B cell (primary cell): Measurements from ENCODE around the gene PDCD2L. TPM values are rescaled to one million over a fixed set of nuclear protein-coding genes. Genes with fewer than 3 reads are reported as not detected.

Source experiments
- ATAC-seq: fragments of 200-7000 bp; cut with Tn5 transposase; one replicate; pipeline ENCODE4 v1.10.0; 2021; ENCODE audit warnings: low read depth, mild to moderate bottlenecking, moderate number of reproducible peaks, moderate library complexity
- CTCF ChIA-PET: fragments of 350-600 bp; sonication (Branson Sonifier 250); formaldehyde crosslinking; loops from one replicate; lab custom pipeline; 2021; ENCODE audit warnings: antibody characterized with exemption, inconsistent platforms; lab: Charles Lee
- POLR2A ChIA-PET: fragments of 350-600 bp; sonication (Branson Sonifier 250); formaldehyde crosslinking; loops from one replicate; lab custom pipeline; 2021; ENCODE audit warnings: antibody characterized with exemption; lab: Charles Lee
- DNase-seq: peaks from one replicate; pipeline ENCODE4 v3.0.0; 2013
- H2AFZ ChIP-seq: 2 replicates; pipeline ENCODE4 v1.6.1; 2012; ENCODE audit warnings: mild to moderate bottlenecking, low read depth, low read length; ENCODE audit not compliant: insufficient read depth, poor library complexity, severe bottlenecking
- H3K27ac ChIP-seq, 2 donors: 1 replicate in 1 of 2; 2 replicates in 1 of 2; pipeline ENCODE4 v1.5.1; 2012 to 2013; ENCODE audit warnings: low read length in 2 of 2, mild to moderate bottlenecking in 2 of 2, moderate library complexity in 1 of 2
- H3K27me3 ChIP-seq, 4 experiments: fragments of 200-600 bp in 1 of 4; sonication (generic) in 1 of 4; replicated peaks in 1 of 4; 1 replicate in 2 of 4; 2 replicates in 2 of 4; pipeline versions ENCODE4 v1.6.1 to v1.7.0; 2013 to 2016; ENCODE audit warnings: low read length in 3 of 4, mild to moderate bottlenecking in 2 of 4, mixed read lengths in 1 of 4, moderate library complexity in 1 of 4; ENCODE audit not compliant: insufficient read depth in 4 of 4, control insufficient read depth in 3 of 4; ENCODE audit errors: control extremely low read depth in 1 of 4
- H3K36me3 ChIP-seq, 2 experiments: replicated peaks in 1 of 2; 1 replicate in 1 of 2; 2 replicates in 1 of 2; pipeline versions ENCODE4 v1.6.1 to v1.7.1; 2013; ENCODE audit warnings: low read length in 1 of 2; ENCODE audit not compliant: insufficient read depth in 2 of 2, control insufficient read depth in 1 of 2; ENCODE audit errors: control extremely low read depth in 1 of 2, extremely low read depth in 1 of 2
- H3K4me1 ChIP-seq, 2 donors: fragments of 200-600 bp in 1 of 2; sonication (generic) in 1 of 2; 1 replicate in 1 of 2; 2 replicates in 1 of 2; pipeline versions ENCODE4 v1.5.1 to v1.6.1; 2013 to 2017; ENCODE audit warnings: low read length in 2 of 2; ENCODE audit not compliant: control insufficient read depth in 2 of 2, insufficient read depth in 2 of 2
- H3K4me2 ChIP-seq: replicated peaks from 2 replicates; pipeline ENCODE3; 2012; ENCODE audit warnings: mild to moderate bottlenecking, low read depth, low read length; ENCODE audit not compliant: poor library complexity, severe bottlenecking
- H3K4me3 ChIP-seq, 5 experiments: fragments of 200-600 bp in 1 of 5; sonication (generic) in 1 of 5; 1 replicate in 3 of 5; 2 replicates in 2 of 5; pipeline versions ENCODE4 v1.5.1 to v1.7.0; 2011 to 2016; ENCODE audit warnings: low read length in 4 of 5, mild to moderate bottlenecking in 4 of 5, low read depth in 2 of 5, control low read depth in 1 of 5, moderate library complexity in 1 of 5; ENCODE audit not compliant: insufficient read depth in 1 of 5; ENCODE audit errors: control extremely low read depth in 1 of 5, extremely low read depth in 1 of 5
- H3K79me2 ChIP-seq: fragments of 200-600 bp; sonication (generic); one replicate; pipeline ENCODE4 v1.6.0; 2016; ENCODE audit warnings: low read length; ENCODE audit not compliant: control insufficient read depth, insufficient read depth
- H3K9ac ChIP-seq: fragments of 200-600 bp; sonication (generic); 2 replicates; pipeline ENCODE4 v1.6.1; 2017; ENCODE audit warnings: mild to moderate bottlenecking, low read length, moderate library complexity
- H3K9me3 ChIP-seq, 3 donors: one replicate each; pipeline versions ENCODE4 v1.6.1 to v1.7.1; 2013; ENCODE audit warnings: low read length in 2 of 3; ENCODE audit not compliant: control insufficient read depth in 2 of 3, insufficient read depth in 1 of 3; ENCODE audit errors: control extremely low read depth in 1 of 3
- H4K20me1 ChIP-seq: 2 replicates; pipeline ENCODE4 v1.6.0; 2012; ENCODE audit warnings: mild to moderate bottlenecking, low read length; ENCODE audit not compliant: insufficient read depth, control insufficient read depth, poor library complexity, severe bottlenecking
- H3K27ac Mint-ChIP-seq: one replicate; pipeline ENCODE4 v1.8.0; 2021; ENCODE audit warnings: mixed read lengths
- H3K27me3 Mint-ChIP-seq: one replicate; pipeline ENCODE4 v1.8.0; 2021; ENCODE audit warnings: mixed read lengths
- H3K4me1 Mint-ChIP-seq: one replicate; pipeline ENCODE4 v1.8.0; 2021; ENCODE audit warnings: mixed read lengths
- H3K4me3 Mint-ChIP-seq: one replicate; pipeline ENCODE4 v1.8.0; 2021; ENCODE audit warnings: mixed read lengths
- H3K9me3 Mint-ChIP-seq: one replicate; pipeline ENCODE4 v1.8.0; 2022; ENCODE audit warnings: mixed read lengths; ENCODE audit not compliant: insufficient read depth
- EZH2 ChIP-seq: IDR thresholded peaks from 2 replicates; pipeline ENCODE4 v1.6.1; 2012; ENCODE audit warnings: borderline replicate concordance, low read depth, mild to moderate bottlenecking, moderate library complexity, low read length; ENCODE audit not compliant: insufficient read depth, poor library complexity, severe bottlenecking
- WGBS: methylation state at CpG from one replicate; pipeline ENCODE4 v1.1.5; 2013; ENCODE audit warnings: missing lambda C conversion rate; ENCODE audit not compliant: insufficient coverage; 5-methylcytosine and 5-hydroxymethylcytosine counted together
- intact Hi-C: fragments of 100-400 bp; cut with micrococcal nuclease; formaldehyde crosslinking; loops from one replicate; pipeline ENCODE4 v1.10.0; 2022
- polyA plus RNA-seq: library from polyadenylated mRNA; depleted of rRNA; stranded (reverse); fragments of >200 nt; gene quantifications from 2 replicates; pipeline ENCODE4 v1.2.3, GENCODE V29; 2012
- total RNA-seq, 2 donors: library from RNA; stranded (reverse); fragments of 120-200 nt in 1 of 2; gene quantifications; 1 replicate in 1 of 2; 2 replicates in 1 of 2; pipeline versions ENCODE4 v1.2.3 to v1.2.4, GENCODE V29; 2013 to 2022
- TF ChIP-seq, protein P1 (sequence below): fragments of 200-600 bp; IDR thresholded peaks from one replicate; pipeline ENCODE4 v1.8.0; 2022; ENCODE audit warnings: antibody characterized with exemption, mild to moderate bottlenecking

Gene PDCD2L
- total and polyA plus RNA-seq, 2 donors (not counting 1 experiment from before 2014, with no cell fraction given), result 11.3 to 16.7 TPM

DNA sequence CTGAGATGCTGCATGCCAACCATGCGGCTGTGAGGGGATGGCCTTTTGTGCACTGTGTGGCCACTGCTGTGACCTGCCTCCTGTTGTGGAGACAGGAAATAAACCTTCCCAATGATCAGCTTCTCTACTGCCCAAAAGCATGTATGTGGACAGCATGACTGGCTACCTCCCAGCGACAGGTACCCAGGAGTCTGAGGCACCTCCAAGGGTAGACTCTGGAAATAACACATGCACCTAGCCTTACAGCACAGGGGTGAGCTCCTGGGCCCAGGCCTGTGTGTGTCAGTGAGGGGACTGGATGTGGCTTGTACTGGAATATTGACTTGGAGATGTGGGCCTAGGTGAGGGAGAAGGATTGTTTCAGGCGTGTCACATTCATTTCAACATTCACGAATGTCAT lies 46.8 kb upstream of the PDCD2L start:
- H3K9ac ChIP-seq, result no peak overlapping the region

More for the DNA sequence above, 46.8 kb upstream of the PDCD2L start:
- Histone ChIP-seq H2AFZ (no peak overlapping the region), H3K27me3 (no peaks in the 10 kb centered on the region), H3K79me2 (no peaks in the 10 kb centered on the region), H3K9me3 (no peaks in the 10 kb centered on the region), H3K4me3 (no peak overlapping the region), H3K4me2 (no peak overlapping the region), H3K27ac (no peak overlapping the region), H4K20me1 (no peaks in the 10 kb centered on the region), H3K36me3 (peaks cover 0 to 20% of the 10 kb centered on the region in 2 experiments), H3K4me1 (peaks cover 11 to 19% of the 10 kb centered on the region in 2 donors)
- POLR2A ChIA-PET, result no interaction called here
- Mint-ChIP-seq H3K27me3 (no peaks in the 10 kb centered on the region), H3K27ac (no peak overlapping the region), H3K4me1 (peaks cover 26% of the 10 kb centered on the region), H3K4me3 (peak overlapping the region; percentile 63), H3K9me3 (no peaks in the 10 kb centered on the region)
- DNase-seq, result no peak
- intact Hi-C loops, result no loop called here
- ATAC-seq, result no peak
- CTCF ChIA-PET, result interaction anchor here (0.9 to 2.4 kb wide), 4 partner anchors 11 to 73 kb away, joined by 3 to 9 read pairs (median 4); no protein-coding TSS in a partner anchor
- TF ChIP-seq, protein P1, sequence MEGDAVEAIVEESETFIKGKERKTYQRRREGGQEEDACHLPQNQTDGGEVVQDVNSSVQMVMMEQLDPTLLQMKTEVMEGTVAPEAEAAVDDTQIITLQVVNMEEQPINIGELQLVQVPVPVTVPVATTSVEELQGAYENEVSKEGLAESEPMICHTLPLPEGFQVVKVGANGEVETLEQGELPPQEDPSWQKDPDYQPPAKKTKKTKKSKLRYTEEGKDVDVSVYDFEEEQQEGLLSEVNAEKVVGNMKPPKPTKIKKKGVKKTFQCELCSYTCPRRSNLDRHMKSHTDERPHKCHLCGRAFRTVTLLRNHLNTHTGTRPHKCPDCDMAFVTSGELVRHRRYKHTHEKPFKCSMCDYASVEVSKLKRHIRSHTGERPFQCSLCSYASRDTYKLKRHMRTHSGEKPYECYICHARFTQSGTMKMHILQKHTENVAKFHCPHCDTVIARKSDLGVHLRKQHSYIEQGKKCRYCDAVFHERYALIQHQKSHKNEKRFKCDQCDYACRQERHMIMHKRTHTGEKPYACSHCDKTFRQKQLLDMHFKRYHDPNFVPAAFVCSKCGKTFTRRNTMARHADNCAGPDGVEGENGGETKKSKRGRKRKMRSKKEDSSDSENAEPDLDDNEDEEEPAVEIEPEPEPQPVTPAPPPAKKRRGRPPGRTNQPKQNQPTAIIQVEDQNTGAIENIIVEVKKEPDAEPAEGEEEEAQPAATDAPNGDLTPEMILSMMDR, result no peak
- no peak for TF ChIP-seq EZH2
- WGBS, result 95% methylated on average over 3 of the region's 4 CpGs
